Right ventricle myocardium inferior (tissue), 1 donor: ENCODE data around the gene AKT3. TPM values are rescaled to one million over a fixed set of nuclear protein-coding genes. Genes with fewer than 3 reads are reported as not detected.

ENCODE experiments used
- ATAC-seq: fragments of 200-7000 bp; cut with Tn5 transposase; one replicate; pipeline ENCODE4 v1.9.1; 2020; ENCODE audit warnings: mild to moderate bottlenecking, moderate library complexity
- DNase-seq: peaks from one replicate; pipeline ENCODE4 v3.0.0; 2021; ENCODE audit errors: missing footprints
- intact Hi-C: fragments of 100-400 bp; cut with DNase I; formaldehyde crosslinking; loops from one replicate; pipeline ENCODE4 v1.11.0; 2022
- total RNA-seq: library from RNA; stranded (reverse); fragmentation: NEBNext Ultra II Directional; extraction: Animal tissue kit (Norgen Biotek cat#: 25700); gene quantifications from one replicate; pipeline ENCODE4 v1.2.1, GENCODE V29; 2021
- donor health status: DM: no; HTN: yes; CAD: no; lungs with severe emphysema.

Gene AKT3
- total RNA-seq, 1 donor from 2014 or later, result 19.1 TPM

GRCh38 chr1:243490748-243491686 is 359.0 kb downstream of the AKT3 start:
- ATAC-seq (no peak), DNase-seq (no peak)
- intact Hi-C loops, result no loop called here

GRCh38 chr1:243489681-243490546 is 360.1 kb downstream of the AKT3 start:
- intact Hi-C loops, result no loop called here

GRCh38 chr1:243489158-243489527 is 360.9 kb downstream of the AKT3 start:
- peak; percentile 70 for DNase-seq
- ATAC-seq, result no peak
- intact Hi-C loops, result no loop called here

More at GRCh38 chr1:243489681-243490546, 360.1 kb downstream of the AKT3 start:
- DNase-seq (no peak), ATAC-seq (no peak)

GRCh38 chr1:243488459-243489157 is 361.4 kb downstream of the AKT3 start:
- intact Hi-C loops, result no loop called here
- DNase-seq (no peak), ATAC-seq (no peak)

GRCh38 chr1:243487649-243488227 is 362.3 kb downstream of the AKT3 start:
- ATAC-seq, result no peak
- intact Hi-C loops, result no loop called here
- DNase-seq, result no peak

- no peak for ATAC-seq
- DNase-seq, result no peak
- intact Hi-C loops, result no loop called here
These were observed 362.9 kb downstream of the AKT3 start for GRCh38 chr1:243487036-243487648.

- intact Hi-C loops, result no loop called here
- ATAC-seq (no peak), DNase-seq (no peak)
These were observed 366.1 kb downstream of the AKT3 start for GRCh38 chr1:243483952-243484351.

GRCh38 chr1:243483071-243483771 is 366.8 kb downstream of the AKT3 start:
- DNase-seq (no peak), ATAC-seq (peak; percentile 42)
- intact Hi-C loops, result no loop called here

GRCh38 chr1:243482141-243483022 is 367.7 kb downstream of the AKT3 start:
- intact Hi-C loops, result no loop called here
- DNase-seq (no peak), ATAC-seq (peak; percentile 84)

- DNase-seq (no peak), ATAC-seq (no peak)
- intact Hi-C loops, result no loop called here
These were observed 368.9 kb downstream of the AKT3 start for GRCh38 chr1:243481101-243481500.

- no peak for DNase-seq
- intact Hi-C loops, result no loop called here
- no peak for ATAC-seq
These were observed 372.2 kb downstream of the AKT3 start for GRCh38 chr1:243477731-243478290.

GRCh38 chr1:243475966-243476365 is 374.1 kb downstream of the AKT3 start:
- intact Hi-C loops, result no loop called here
- DNase-seq (no peak), ATAC-seq (no peak)

- intact Hi-C loops, result no loop called here
- ATAC-seq (no peak), DNase-seq (no peak)
These were observed 375.1 kb downstream of the AKT3 start for GRCh38 chr1:243474906-243475305.

- ATAC-seq, result no peak
These were observed 375.7 kb downstream of the AKT3 start for GRCh38 chr1:243474136-243474881.

GRCh38 chr1:243473227-243474135 is 376.6 kb downstream of the AKT3 start:
- ATAC-seq, result no peak
- intact Hi-C loops, result no loop called here
- DNase-seq, result no peak

More at GRCh38 chr1:243474136-243474881, 375.7 kb downstream of the AKT3 start:
- intact Hi-C loops, result no loop called here
- no peak for DNase-seq
